Loucy (cell line): ENCODE data around the gene VWA1.

Source experiments
- EZH2phosphoT487 ChIP-seq: fragments of 200-600 bp; IDR thresholded peaks from 2 replicates; pipeline ENCODE4 v1.6.1; 2018; ENCODE audit warnings: antibody characterized with exemption, mild to moderate bottlenecking, moderate library complexity, borderline replicate concordance
- TF ChIP-seq, protein P1 (sequence below): fragments of 200-600 bp; sonication (generic); conservative IDR thresholded peaks from 2 replicates; pipeline ENCODE4 v1.5.1; 2014; ENCODE audit warnings: mild to moderate bottlenecking, antibody characterized with exemption, low read length

DNA sequence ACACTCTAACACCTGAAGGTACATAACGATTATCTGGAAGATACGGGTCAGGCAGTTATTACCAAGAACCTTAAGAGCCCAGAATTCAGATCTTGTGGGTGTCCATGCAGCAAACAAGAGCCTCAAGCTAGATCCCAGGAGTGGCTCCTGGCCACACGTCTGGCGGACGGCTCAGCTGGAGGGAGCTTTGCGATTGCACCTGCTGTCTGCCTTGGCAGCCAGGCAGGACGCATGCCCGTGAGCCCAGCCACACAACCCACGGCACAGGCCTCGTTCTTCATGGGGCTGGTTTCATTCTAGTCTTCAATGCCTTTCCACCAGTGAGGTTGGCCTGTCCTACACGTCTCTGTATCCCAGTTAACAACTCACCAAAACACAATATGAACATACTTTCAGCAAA lies 42.1 kb upstream of the VWA1 start:
- TF ChIP-seq, protein P1, sequence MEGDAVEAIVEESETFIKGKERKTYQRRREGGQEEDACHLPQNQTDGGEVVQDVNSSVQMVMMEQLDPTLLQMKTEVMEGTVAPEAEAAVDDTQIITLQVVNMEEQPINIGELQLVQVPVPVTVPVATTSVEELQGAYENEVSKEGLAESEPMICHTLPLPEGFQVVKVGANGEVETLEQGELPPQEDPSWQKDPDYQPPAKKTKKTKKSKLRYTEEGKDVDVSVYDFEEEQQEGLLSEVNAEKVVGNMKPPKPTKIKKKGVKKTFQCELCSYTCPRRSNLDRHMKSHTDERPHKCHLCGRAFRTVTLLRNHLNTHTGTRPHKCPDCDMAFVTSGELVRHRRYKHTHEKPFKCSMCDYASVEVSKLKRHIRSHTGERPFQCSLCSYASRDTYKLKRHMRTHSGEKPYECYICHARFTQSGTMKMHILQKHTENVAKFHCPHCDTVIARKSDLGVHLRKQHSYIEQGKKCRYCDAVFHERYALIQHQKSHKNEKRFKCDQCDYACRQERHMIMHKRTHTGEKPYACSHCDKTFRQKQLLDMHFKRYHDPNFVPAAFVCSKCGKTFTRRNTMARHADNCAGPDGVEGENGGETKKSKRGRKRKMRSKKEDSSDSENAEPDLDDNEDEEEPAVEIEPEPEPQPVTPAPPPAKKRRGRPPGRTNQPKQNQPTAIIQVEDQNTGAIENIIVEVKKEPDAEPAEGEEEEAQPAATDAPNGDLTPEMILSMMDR = no peak
- no peak for TF ChIP-seq EZH2phosphoT487
